PC-3 (cell line): ENCODE results near the gene KLK4. TPM values are rescaled to one million over a fixed set of nuclear protein-coding genes. Genes with fewer than 3 reads are reported as not detected.

ENCODE experiments used
- ATAC-seq: fragments of 200-7000 bp; cut with Tn5 transposase; 2 replicates; pipeline ENCODE4 v1.9.1; 2020; ENCODE audit warnings: mild to moderate bottlenecking, moderate library complexity
- BruUV-seq: library from RNA; stranded (reverse); fragments of 400-500 nt; replicated peaks from 2 replicates; lab custom pipeline; 2021; lab: Mats Ljungman, UMichigan
- CTCF ChIA-PET: fragments of 300-600 bp; sonication (Branson Sonifier 250); formaldehyde crosslinking; loops from one replicate; lab custom pipeline; 2022; ENCODE audit warnings: antibody characterized with exemption; lab: Charles Lee
- POLR2A ChIA-PET: fragments of 300-600 bp; sonication (Branson Sonifier 250); formaldehyde crosslinking; loops from one replicate; lab custom pipeline; 2022; ENCODE audit warnings: antibody characterized with exemption; ENCODE audit not compliant: unreplicated experiment; lab: Charles Lee
- DNase-seq: peaks from one replicate; pipeline ENCODE4 v3.0.0-alpha.2; 2015
- H2AFZ ChIP-seq: fragments of 300-600 bp; sonication (generic); 2 replicates; pipeline ENCODE4 v1.6.0; 2016; ENCODE audit warnings: antibody characterized with exemption, low read length
- H3F3A ChIP-seq: fragments of 300-600 bp; sonication (generic); one replicate; pipeline ENCODE4 v1.6.0; 2017; ENCODE audit warnings: antibody characterized with exemption, low read length, control low read depth, mild to moderate bottlenecking; ENCODE audit not compliant: unreplicated experiment
- H3K27ac ChIP-seq: fragments of 300-600 bp; sonication (generic); 2 replicates; pipeline ENCODE4 v1.5.1; 2016; ENCODE audit warnings: mild to moderate bottlenecking, low read length
- H3K27me3 ChIP-seq: fragments of 300-600 bp; sonication (generic); 2 replicates; pipeline ENCODE4 v1.6.1; 2016; ENCODE audit warnings: low read length, mixed read lengths
- H3K36me3 ChIP-seq: fragments of 300-600 bp; sonication (generic); 2 replicates; pipeline ENCODE4 v1.6.1; 2016; ENCODE audit warnings: low read depth, mixed run types, low read length, mixed read lengths
- H3K4me1 ChIP-seq: fragments of 300-600 bp; sonication (generic); 2 replicates; pipeline ENCODE4 v1.5.1; 2016; ENCODE audit warnings: low read length; ENCODE audit not compliant: insufficient read depth
- H3K4me2 ChIP-seq: fragments of 300-600 bp; sonication (generic); 2 replicates; pipeline ENCODE4 v1.6.0; 2016; ENCODE audit warnings: low read length
- H3K4me3 ChIP-seq: fragments of 300-600 bp; sonication (generic); 2 replicates; pipeline ENCODE4 v1.5.1; 2016; ENCODE audit warnings: mild to moderate bottlenecking, low read length, mixed read lengths
- H3K79me2 ChIP-seq: fragments of 300-600 bp; sonication (generic); 2 replicates; pipeline ENCODE4 v1.6.1; 2017; ENCODE audit warnings: low read length, mixed read lengths
- H3K9ac ChIP-seq: fragments of 300-600 bp; sonication (generic); 2 replicates; pipeline ENCODE4 v1.6.0; 2016; ENCODE audit warnings: mild to moderate bottlenecking, low read length
- H3K9me2 ChIP-seq: fragments of 300-600 bp; sonication (generic); replicated peaks from 2 replicates; pipeline ENCODE4 v1.6.1; 2016; ENCODE audit warnings: mixed run types, low read length, mixed read lengths
- H3K9me3 ChIP-seq: fragments of 300-600 bp; sonication (generic); 2 replicates; pipeline ENCODE4 v1.6.1; 2016; ENCODE audit warnings: low read length, mixed read lengths
- H4K20me1 ChIP-seq: fragments of 300-600 bp; sonication (generic); 2 replicates; pipeline ENCODE4 v1.6.1; 2016; ENCODE audit warnings: low read length, mixed read lengths
- CTCF ChIP-seq: fragments of 300-600 bp; sonication (generic); conservative IDR thresholded peaks from 2 replicates; pipeline ENCODE4 v1.5.1; 2017; ENCODE audit warnings: antibody characterized with exemption, low read depth, mild to moderate bottlenecking, low read length
- EZH2 ChIP-seq: fragments of 300-600 bp; sonication (generic); IDR thresholded peaks from one replicate; pipeline ENCODE4 v1.6.1; 2017; ENCODE audit warnings: antibody characterized with exemption, mild to moderate bottlenecking, low read length; ENCODE audit not compliant: unreplicated experiment
- EZH2phosphoT487 ChIP-seq: fragments of 300-600 bp; sonication (generic); IDR thresholded peaks from 2 replicates; pipeline ENCODE4 v1.6.1; 2018; ENCODE audit warnings: mild to moderate bottlenecking, antibody characterized with exemption, low read length, borderline replicate concordance
- intact Hi-C: fragments of 100-400 bp; cut with micrococcal nuclease; formaldehyde crosslinking; loops from 2 replicates; pipeline ENCODE4 v1.9.0; 2023
- total RNA-seq: library from RNA; depleted of rRNA; stranded (reverse); fragments of >200 nt; gene quantifications from 2 replicates; pipeline ENCODE4 v1.2.3, GENCODE V29; 2014

Gene KLK4
- total RNA-seq, 1 experiment from 2014 or later: not detected

DNA sequence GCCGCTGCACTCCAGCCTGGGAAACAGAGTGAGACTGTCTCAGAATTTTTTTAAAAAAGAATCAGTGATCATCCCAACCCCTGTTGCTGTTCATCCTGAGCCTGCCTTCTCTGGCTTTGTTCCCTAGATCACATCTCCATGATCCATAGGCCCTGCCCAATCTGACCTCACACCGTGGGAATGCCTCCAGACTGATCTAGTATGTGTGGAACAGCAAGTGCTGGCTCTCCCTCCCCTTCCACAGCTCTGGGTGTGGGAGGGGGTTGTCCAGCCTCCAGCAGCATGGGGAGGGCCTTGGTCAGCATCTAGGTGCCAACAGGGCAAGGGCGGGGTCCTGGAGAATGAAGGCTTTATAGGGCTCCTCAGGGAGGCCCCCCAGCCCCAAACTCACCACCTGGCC, 38.1 kb downstream of the KLK4 start, which contains the start of gene KLK2:
KLK2 (plus strand) TSS at position 384 of the 400 bp plus-strand sequence. CDS start 35 bp downstream, outside the sequence.
- Histone ChIP-seq H3K4me3 (no peak within 1 kb of the TSS), H2AFZ (no peak within 1 kb of the TSS), H3K9ac (no peak within 1 kb of the TSS), H3K4me1 (no peaks in the 10 kb centered on the region), H3K27me3 (peaks cover 100% of the 10 kb centered on the region), H3K36me3 (no peaks in the 10 kb centered on the region), H3K27ac (no peak within 1 kb of the TSS), H3F3A (no peaks in the 10 kb centered on the region), H4K20me1 (no peaks in the 10 kb centered on the region), H3K4me2 (no peak within 1 kb of the TSS), H3K79me2 (no peaks in the 10 kb centered on the region), H3K9me2 (no peaks in the 10 kb centered on the region), H3K9me3 (no peaks in the 10 kb centered on the region)
- ChIA-PET CTCF (no interaction called here), POLR2A (no interaction called here)
- TF ChIP-seq EZH2phosphoT487 (no peak), CTCF (no peak), EZH2 (no peak)
- intact Hi-C loops: no loop called here
- ATAC-seq (no peak), DNase-seq (no peak)
- BruUV-seq: no TSS peak

DNA sequence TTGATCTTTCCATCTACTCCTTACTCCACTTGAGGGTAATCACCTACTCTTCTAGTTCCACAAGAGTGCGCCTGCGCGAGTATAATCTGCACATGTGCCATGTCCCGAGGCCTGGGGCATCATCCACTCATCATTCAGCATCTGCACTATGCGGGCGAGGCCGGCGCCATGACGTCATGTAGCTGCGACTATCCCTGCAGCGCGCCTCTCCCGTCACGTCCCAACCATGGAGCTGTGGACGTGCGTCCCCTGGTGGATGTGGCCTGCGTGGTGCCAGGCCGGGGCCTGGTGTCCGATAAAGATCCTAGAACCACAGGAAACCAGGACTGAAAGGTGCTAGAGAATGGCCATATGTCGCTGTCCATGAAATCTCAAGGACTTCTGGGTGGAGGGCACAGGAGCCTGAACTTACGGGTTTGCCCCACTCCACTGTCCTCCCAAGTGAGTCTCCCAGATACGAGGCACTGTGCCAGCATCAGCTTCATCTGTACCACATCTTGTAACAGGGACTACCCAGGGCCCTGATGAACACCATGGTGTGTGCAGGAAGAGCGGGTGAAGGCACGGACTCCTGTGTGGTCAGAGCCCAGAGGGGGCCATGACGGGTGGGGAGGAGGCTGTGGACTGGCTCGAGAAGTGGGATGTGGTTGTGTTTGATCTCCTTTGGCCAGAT, 40.6 kb downstream of the KLK4 start:
- H3K9ac ChIP-seq: no peak overlapping the region
- no peaks in the 10 kb centered on the region for H3F3A ChIP-seq
- TF ChIP-seq EZH2phosphoT487 (no peak), CTCF (no peak)
- DNase-seq: no peak
- POLR2A ChIA-PET: no interaction called here
- no peaks in the 10 kb centered on the region for H3K79me2 ChIP-seq
- H3K9me2 ChIP-seq: no peaks in the 10 kb centered on the region
- intact Hi-C loops: no loop called here
- H3K4me2 ChIP-seq: no peak overlapping the region
- H3K4me3 ChIP-seq: no peak overlapping the region
- peaks cover 100% of the 10 kb centered on the region for H3K27me3 ChIP-seq
- CTCF ChIA-PET: no interaction called here
- no TSS peak for BruUV-seq
- H2AFZ ChIP-seq: no peak overlapping the region
- no peaks in the 10 kb centered on the region for H3K9me3 ChIP-seq
- H3K4me1 ChIP-seq: no peaks in the 10 kb centered on the region
- no peak for ATAC-seq
- no peaks in the 10 kb centered on the region for H3K36me3 ChIP-seq
- H4K20me1 ChIP-seq: no peaks in the 10 kb centered on the region
- no peak overlapping the region for H3K27ac ChIP-seq

DNA sequence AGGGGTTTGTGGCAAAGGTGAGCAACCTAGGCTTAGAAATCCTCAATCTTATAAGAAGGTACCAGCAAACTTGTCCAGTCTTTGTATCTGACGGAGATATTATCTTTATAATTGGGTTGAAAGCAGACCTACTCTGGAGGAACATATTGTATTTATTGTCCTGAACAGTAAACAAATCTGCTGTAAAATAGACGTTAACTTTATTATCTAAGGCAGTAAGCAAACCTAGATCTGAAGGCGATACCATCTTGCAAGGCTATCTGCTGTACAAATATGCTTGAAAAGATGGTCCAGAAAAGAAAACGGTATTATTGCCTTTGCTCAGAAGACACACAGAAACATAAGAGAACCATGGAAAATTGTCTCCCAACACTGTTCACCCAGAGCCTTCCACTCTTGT, 41.7 kb downstream of the KLK4 start:
- Histone ChIP-seq H3K79me2 (no peaks in the 10 kb centered on the region), H3K9me3 (no peaks in the 10 kb centered on the region), H3K4me2 (no peak overlapping the region), H3K27me3 (peaks cover 97% of the 10 kb centered on the region), H3K36me3 (no peaks in the 10 kb centered on the region), H3K4me3 (no peak overlapping the region), H3K9me2 (no peaks in the 10 kb centered on the region), H3F3A (no peaks in the 10 kb centered on the region), H2AFZ (no peak overlapping the region), H4K20me1 (no peaks in the 10 kb centered on the region), H3K4me1 (no peaks in the 10 kb centered on the region), H3K27ac (no peak overlapping the region), H3K9ac (no peak overlapping the region)
- ChIA-PET CTCF (no interaction called here), POLR2A (no interaction called here)
- BruUV-seq: no TSS peak
- DNase-seq (no peak), ATAC-seq (no peak)
- intact Hi-C loops: no loop called here
- TF ChIP-seq CTCF (no peak), EZH2 (no peak), EZH2phosphoT487 (no peak)
